ENCODE results near the gene BIRC7. TPM values are rescaled to one million over a fixed set of nuclear protein-coding genes. Genes with fewer than 3 reads are reported as not detected.

Gene BIRC7
- total RNA-seq, 1 experiment from 2014 or later, result 0.96 TPM

DNA sequence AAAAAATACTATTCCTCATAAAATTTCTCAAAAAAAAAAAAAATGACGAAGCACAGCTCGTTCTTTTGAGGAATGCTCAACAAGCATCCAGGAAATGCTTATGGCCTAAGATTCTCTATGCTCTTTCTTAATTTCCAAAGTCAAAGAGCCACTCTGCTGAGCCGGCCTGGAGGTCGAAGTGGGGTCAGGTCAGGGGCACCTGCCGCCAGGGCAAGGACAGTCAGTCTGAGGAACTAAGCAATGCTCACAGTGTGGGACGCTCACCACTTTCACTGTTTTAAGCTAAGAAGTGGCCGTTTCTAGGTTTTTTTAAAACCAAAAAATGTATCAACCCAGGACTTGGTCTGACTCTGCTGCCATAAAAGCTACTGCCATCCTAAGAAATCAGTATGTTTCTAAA lies 37.1 kb upstream of the BIRC7 start:
- peaks cover 21 to 42% of the 10 kb centered on the region in 2 experiments; a peak in 3 of 4 replicates for H3K36me3 ChIP-seq (ENCODE audit: control insufficient read depth in 1 of 2, insufficient read depth in 2 of 2, low read length in 2 of 2)
- peaks cover 21% of the 10 kb centered on the region; the same call in 1 of the 2 replicates for H4K20me1 ChIP-seq (ENCODE audit: insufficient read depth)
- ChIA-PET POLR2A (no interaction called here), CTCF (interaction anchor here (0.7 kb wide), 1 partner anchor 15 kb away, joined by 3 read pairs; no protein-coding TSS in a partner anchor), RAD21 (ENCODE audit: low non-redundant PET in 1 of 2, low total read pairs in 2 of 2, uncharacterized antibody in 2 of 2, unreplicated experiment in 2 of 2) (no interaction called here)
- H3K27me3 ChIP-seq (ENCODE audit: insufficient read depth, low read length), result no peaks in the 10 kb centered on the region
- intact Hi-C loops (cut with micrococcal nuclease), result no loop called here
- no peak overlapping the region for H3K4me3 ChIP-seq (replicated peaks in 1 of 2; ENCODE audit: low read depth in 1 of 2, low read length in 2 of 2)
- no TSS peak for BruUV-seq (replicated peaks)
- H3K4me2 ChIP-seq (ENCODE audit: low read length), result no peak overlapping the region
- H3K9ac ChIP-seq (ENCODE audit: low read length), result no peak overlapping the region
- no peaks in the 10 kb centered on the region for H3K9me3 ChIP-seq (ENCODE audit: control insufficient read depth in 1 of 2, insufficient read depth in 1 of 2, low read depth in 1 of 2, low read length in 2 of 2)
- no peak for DNase-seq (ENCODE audit: low read depth, low spot score)
- no peaks in the 10 kb centered on the region for H3K4me1 ChIP-seq (ENCODE audit: control insufficient read depth in 1 of 2, insufficient read depth in 2 of 2, low read length in 2 of 2)
- H3K27ac ChIP-seq (ENCODE audit: low read depth, low read length), result no peak overlapping the region
- H3K9me2 ChIP-seq (ENCODE audit: insufficient read depth), result no peaks in the 10 kb centered on the region
- TF ChIP-seq CBX3 (IDR thresholded peaks at IDR 0.05; ENCODE audit: low read depth), result no peak
- no peak for TF ChIP-seq POLR2AphosphoS5 (IDR thresholded peaks at IDR 0.05; ENCODE audit: low read depth, low read length)
- TF ChIP-seq SP1 (IDR thresholded peaks at IDR 0.05; ENCODE audit: low read depth), result no peak
- TF ChIP-seq, protein P1, sequence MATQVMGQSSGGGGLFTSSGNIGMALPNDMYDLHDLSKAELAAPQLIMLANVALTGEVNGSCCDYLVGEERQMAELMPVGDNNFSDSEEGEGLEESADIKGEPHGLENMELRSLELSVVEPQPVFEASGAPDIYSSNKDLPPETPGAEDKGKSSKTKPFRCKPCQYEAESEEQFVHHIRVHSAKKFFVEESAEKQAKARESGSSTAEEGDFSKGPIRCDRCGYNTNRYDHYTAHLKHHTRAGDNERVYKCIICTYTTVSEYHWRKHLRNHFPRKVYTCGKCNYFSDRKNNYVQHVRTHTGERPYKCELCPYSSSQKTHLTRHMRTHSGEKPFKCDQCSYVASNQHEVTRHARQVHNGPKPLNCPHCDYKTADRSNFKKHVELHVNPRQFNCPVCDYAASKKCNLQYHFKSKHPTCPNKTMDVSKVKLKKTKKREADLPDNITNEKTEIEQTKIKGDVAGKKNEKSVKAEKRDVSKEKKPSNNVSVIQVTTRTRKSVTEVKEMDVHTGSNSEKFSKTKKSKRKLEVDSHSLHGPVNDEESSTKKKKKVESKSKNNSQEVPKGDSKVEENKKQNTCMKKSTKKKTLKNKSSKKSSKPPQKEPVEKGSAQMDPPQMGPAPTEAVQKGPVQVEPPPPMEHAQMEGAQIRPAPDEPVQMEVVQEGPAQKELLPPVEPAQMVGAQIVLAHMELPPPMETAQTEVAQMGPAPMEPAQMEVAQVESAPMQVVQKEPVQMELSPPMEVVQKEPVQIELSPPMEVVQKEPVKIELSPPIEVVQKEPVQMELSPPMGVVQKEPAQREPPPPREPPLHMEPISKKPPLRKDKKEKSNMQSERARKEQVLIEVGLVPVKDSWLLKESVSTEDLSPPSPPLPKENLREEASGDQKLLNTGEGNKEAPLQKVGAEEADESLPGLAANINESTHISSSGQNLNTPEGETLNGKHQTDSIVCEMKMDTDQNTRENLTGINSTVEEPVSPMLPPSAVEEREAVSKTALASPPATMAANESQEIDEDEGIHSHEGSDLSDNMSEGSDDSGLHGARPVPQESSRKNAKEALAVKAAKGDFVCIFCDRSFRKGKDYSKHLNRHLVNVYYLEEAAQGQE (IDR thresholded peaks at IDR 0.05; ENCODE audit: low read depth), result no peak
- no peak for TF ChIP-seq RAD21 (IDR thresholded peaks at IDR 0.05; ENCODE audit: low read depth)
- TF ChIP-seq, protein P2, sequence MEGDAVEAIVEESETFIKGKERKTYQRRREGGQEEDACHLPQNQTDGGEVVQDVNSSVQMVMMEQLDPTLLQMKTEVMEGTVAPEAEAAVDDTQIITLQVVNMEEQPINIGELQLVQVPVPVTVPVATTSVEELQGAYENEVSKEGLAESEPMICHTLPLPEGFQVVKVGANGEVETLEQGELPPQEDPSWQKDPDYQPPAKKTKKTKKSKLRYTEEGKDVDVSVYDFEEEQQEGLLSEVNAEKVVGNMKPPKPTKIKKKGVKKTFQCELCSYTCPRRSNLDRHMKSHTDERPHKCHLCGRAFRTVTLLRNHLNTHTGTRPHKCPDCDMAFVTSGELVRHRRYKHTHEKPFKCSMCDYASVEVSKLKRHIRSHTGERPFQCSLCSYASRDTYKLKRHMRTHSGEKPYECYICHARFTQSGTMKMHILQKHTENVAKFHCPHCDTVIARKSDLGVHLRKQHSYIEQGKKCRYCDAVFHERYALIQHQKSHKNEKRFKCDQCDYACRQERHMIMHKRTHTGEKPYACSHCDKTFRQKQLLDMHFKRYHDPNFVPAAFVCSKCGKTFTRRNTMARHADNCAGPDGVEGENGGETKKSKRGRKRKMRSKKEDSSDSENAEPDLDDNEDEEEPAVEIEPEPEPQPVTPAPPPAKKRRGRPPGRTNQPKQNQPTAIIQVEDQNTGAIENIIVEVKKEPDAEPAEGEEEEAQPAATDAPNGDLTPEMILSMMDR (IDR thresholded peaks at IDR 0.05 in 2 of 3, conservative IDR thresholded peaks at IDR 0.05 in 1 of 3; ENCODE audit: borderline replicate concordance in 1 of 3, insufficient read depth in 1 of 3, low read depth in 2 of 3, low read length in 2 of 3), result no peak
- no peak for TF ChIP-seq ELF1 (IDR thresholded peaks at IDR 0.05; ENCODE audit: borderline replicate concordance, low read depth)
- no peak for TF ChIP-seq POLR2A (IDR thresholded peaks at IDR 0.05; ENCODE audit: borderline replicate concordance, extremely low read depth, insufficient read depth, insufficient read length)
- no peak for TF ChIP-seq JUND (IDR thresholded peaks at IDR 0.05)
- TF ChIP-seq EGR1 (IDR thresholded peaks at IDR 0.05; ENCODE audit: low read depth), result no peak
- no peak for TF ChIP-seq FOSL1 (IDR thresholded peaks at IDR 0.05; ENCODE audit: low read depth)
- TF ChIP-seq ZFX (IDR thresholded peaks at IDR 0.05), result no peak
- no peak for TF ChIP-seq SRF (IDR thresholded peaks at IDR 0.05; ENCODE audit: low read depth)
- H2AFZ ChIP-seq (ENCODE audit: low read depth, low read length, poor library complexity, severe bottlenecking), result no peak overlapping the region
- peaks cover 90% of the 10 kb centered on the region for H3K79me2 ChIP-seq (ENCODE audit: insufficient read depth, low read length)
- no peak for ATAC-seq
